HepG2 (cell line): ENCODE results near the gene ZNF213. TPM values are rescaled to one million over a fixed set of nuclear protein-coding genes. Genes with fewer than 3 reads are reported as not detected.

Source experiments
- AKNA ChIP-seq: sonication (generic); formaldehyde crosslinking; IDR thresholded peaks from 2 replicates; pipeline ENCODE4 v1.4.0; 2020; ENCODE audit warnings: missing genetic modification reagents, borderline replicate concordance
- CREM ChIP-seq, 2 experiments: sonication (generic) in 1 of 2; formaldehyde crosslinking in 1 of 2; IDR thresholded peaks; 2 replicates each; pipeline versions ENCODE4 v1.4.0 to v1.6.1; 2016 to 2020; ENCODE audit warnings: antibody characterized with exemption in 1 of 2, mild to moderate bottlenecking in 1 of 2, missing genetic modification reagents in 1 of 2
- HDAC6 ChIP-seq: fragments of 200-600 bp; sonication (generic); IDR thresholded peaks from 2 replicates; pipeline ENCODE4 v1.7.0; 2017; ENCODE audit warnings: mild to moderate bottlenecking, antibody characterized with exemption, low read length, low read depth
- KIAA2018 ChIP-seq: sonication (generic); formaldehyde crosslinking; IDR thresholded peaks from 2 replicates; pipeline ENCODE4 v1.5.0; 2020; ENCODE audit warnings: mild to moderate bottlenecking, missing genetic modification reagents, borderline replicate concordance
- MAFK ChIP-seq, 2 experiments: IDR thresholded peaks in 1 of 2; conservative IDR thresholded peaks in 1 of 2; 2 replicates each; pipeline ENCODE4 v1.6.1; 2011; ENCODE audit warnings: improper control_type of control experiment in 2 of 2, low read length in 2 of 2
- REL ChIP-seq: sonication (generic); formaldehyde crosslinking; conservative IDR thresholded peaks from 2 replicates; pipeline ENCODE4 v1.8.0; 2022; ENCODE audit warnings: mild to moderate bottlenecking, missing genetic modification reagents, moderate library complexity
- ZBTB7A ChIP-seq: sonication (generic); formaldehyde crosslinking; IDR thresholded peaks from 2 replicates; pipeline ENCODE4 v1.8.0; 2022; ENCODE audit warnings: mild to moderate bottlenecking, missing genetic modification reagents
- ZNF264 ChIP-seq: sonication (generic); formaldehyde crosslinking; IDR thresholded peaks from 2 replicates; pipeline ENCODE4 v1.4.0; 2020; ENCODE audit warnings: missing genetic modification reagents
- ZNF574 ChIP-seq: sonication (generic); formaldehyde crosslinking; IDR thresholded peaks from 2 replicates; pipeline ENCODE4 v1.4.0; 2020; ENCODE audit warnings: missing genetic modification reagents
- ZNF605 ChIP-seq: sonication (generic); formaldehyde crosslinking; IDR thresholded peaks from 2 replicates; pipeline ENCODE4 v1.8.0; 2022; ENCODE audit warnings: mild to moderate bottlenecking, missing genetic modification reagents
- polyA plus RNA-seq, 8 experiments: library from polyadenylated mRNA; depleted of rRNA in 3 of 8; stranded (reverse) in 7 of 8; unstranded in 1 of 8; fragments of >200 nt; fragmentation: Illumina TruSeq in 4 of 8; extraction: Trizol in 4 of 8; gene quantifications; 2 replicates each; pipeline versions ENCODE4 v1.2.1 to v1.2.3, GENCODE V29; 2011 to 2016; ENCODE audit warnings: low read depth in 4 of 8, missing spikeins in 1 of 8, mixed read lengths in 1 of 8; ENCODE audit not compliant: insufficient read depth in 1 of 8
- total RNA-seq, 5 experiments: library from RNA; depleted of rRNA; stranded (reverse); fragments of >200 nt; fragmentation: Illumina TruSeq; extraction: Trizol; gene quantifications; 2 replicates each; pipeline ENCODE4 v1.2.3, GENCODE V29; 2016; ENCODE audit warnings: low read depth in 1 of 5

ZNF213 gene
- total and polyA plus RNA-seq, 2 of the 13 experiments (the other 11 are each of a cell fraction or from before 2014, with no cell fraction given): 0.59 to 0.97 TPM

GRCh38 chr16:3182608-3183444 lies 48.0 kb downstream of the ZNF213 start (continued):
- TF ChIP-seq REL (CRISPR knock-in tag): no peak; the same call in 1 of the 2 replicates
- TF ChIP-seq ZBTB7A (CRISPR knock-in tag): no peak
- TF ChIP-seq HDAC6: no peak
- no peak for TF ChIP-seq MAFK (conservative IDR thresholded peaks at IDR 0.05 in 1 of 2, IDR thresholded peaks at IDR 0.05 in 1 of 2; ENCODE audit: low read length in 2 of 2)
- no peak for TF ChIP-seq KIAA2018 (CRISPR knock-in tag)
- peak; percentile 65; the same call in 1 of the 2 replicates for TF ChIP-seq ZNF574 (CRISPR knock-in tag)
- TF ChIP-seq ZNF605 (CRISPR knock-in tag): 0 out of 2 replicates have a peak, but pooled peaks have one; percentile 18
- no peak for TF ChIP-seq AKNA (CRISPR knock-in tag)
- TF ChIP-seq CREM (IDR thresholded peaks at IDR 0.05): no peak
- no peak for TF ChIP-seq CREM (CRISPR knock-in tag; IDR thresholded peaks at IDR 0.05)
- TF ChIP-seq ZNF264: 0 out of 2 replicates have a peak, but pooled peaks have one; percentile 10
